ENCODE measurements around the gene FNBP1. TPM values are rescaled to one million over a fixed set of nuclear protein-coding genes. Genes with fewer than 3 reads are reported as not detected.

The FNBP1 gene
- polyA plus RNA-seq (ENCODE audit: insufficient read length): 19.1 TPM

- no peak for DNase-seq (ENCODE audit: low read depth)
Measured at GRCh38 chr9:130042885-130043653, at the start of gene FNBP1. FNBP1 (minus strand) TSS chr9:130043189; CDS start chr9:130042975, 214 bp downstream.

DNA sequence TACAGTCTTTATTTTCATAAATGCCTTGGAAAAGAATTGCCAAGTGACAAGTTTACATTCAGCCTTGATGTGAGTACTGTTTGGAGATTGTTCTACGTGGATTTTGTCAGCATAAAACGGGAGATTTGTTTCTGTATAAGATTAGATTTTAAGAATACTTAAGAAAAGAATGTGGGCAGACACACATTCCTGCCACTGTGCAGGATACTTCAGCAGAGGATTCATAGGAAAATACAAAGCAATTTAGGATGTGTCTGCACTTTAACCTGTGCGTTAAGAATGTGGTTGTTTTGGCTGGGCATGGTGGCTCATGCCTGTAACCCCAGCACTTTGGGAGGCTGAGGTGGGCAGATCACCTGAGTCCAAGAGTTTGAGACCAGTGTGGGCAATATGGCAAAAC is 47.9 kb upstream of the FNBP1 start:
- no peak for DNase-seq (ENCODE audit: low read depth)

DNA sequence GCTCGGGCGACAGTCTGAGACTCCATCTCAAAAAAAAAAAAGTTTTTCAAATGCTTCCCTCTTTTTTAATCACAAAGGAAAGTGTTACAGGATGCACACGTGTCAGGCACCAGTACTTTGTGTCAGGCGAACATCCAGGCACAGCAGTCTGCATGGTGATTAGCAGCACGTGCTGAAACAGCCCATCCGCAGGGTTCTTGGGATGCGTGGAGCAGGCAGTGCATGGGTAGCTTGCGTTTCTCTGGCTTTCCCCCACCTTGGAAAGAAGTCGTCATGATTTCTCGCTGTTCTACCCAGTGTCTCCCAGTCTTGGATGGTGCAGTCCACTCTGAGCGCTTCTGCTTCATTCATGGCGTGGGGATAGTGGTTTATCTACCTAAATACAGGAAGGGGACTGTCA is 46.2 kb upstream of the FNBP1 start:
- DNase-seq (ENCODE audit: low read depth): no peak

DNA sequence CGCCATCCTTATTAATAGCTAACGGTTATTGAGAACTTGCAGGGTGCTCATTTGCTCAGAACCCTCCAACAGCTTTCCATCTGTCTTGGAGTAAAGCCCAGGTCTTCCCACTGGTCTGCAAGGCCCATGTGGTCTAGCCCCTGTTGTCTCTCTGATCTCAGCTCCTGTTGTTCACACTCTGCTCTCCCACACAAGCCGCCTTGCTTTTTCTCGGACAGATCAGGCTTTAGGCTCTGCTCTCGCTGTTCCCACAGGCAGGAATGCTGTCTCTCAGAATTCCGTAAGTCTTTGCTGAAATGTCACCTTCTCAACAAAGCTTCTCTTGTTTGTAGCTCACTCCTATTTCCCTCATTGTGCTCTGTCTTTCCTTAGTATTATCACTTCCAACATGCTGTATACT is 45.1 kb upstream of the FNBP1 start:
- no peak for DNase-seq (ENCODE audit: low read depth)

- no peak for DNase-seq (ENCODE audit: low read depth)
Measured at GRCh38 chr9:130084337-130084736, 41.3 kb upstream of the FNBP1 start.

GRCh38 chr9:130078547-130078946 is 35.6 kb upstream of the FNBP1 start:
- DNase-seq (ENCODE audit: low read depth): no peak

- no peak for DNase-seq (ENCODE audit: low read depth)
Measured at GRCh38 chr9:130073373-130073772, 30.4 kb upstream of the FNBP1 start.

GRCh38 chr9:130072515-130073235 is 29.7 kb upstream of the FNBP1 start:
- no peak for DNase-seq (ENCODE audit: low read depth)

GRCh38 chr9:130069048-130069447 is 26.1 kb upstream of the FNBP1 start:
- no peak for DNase-seq (ENCODE audit: low read depth)

DNA sequence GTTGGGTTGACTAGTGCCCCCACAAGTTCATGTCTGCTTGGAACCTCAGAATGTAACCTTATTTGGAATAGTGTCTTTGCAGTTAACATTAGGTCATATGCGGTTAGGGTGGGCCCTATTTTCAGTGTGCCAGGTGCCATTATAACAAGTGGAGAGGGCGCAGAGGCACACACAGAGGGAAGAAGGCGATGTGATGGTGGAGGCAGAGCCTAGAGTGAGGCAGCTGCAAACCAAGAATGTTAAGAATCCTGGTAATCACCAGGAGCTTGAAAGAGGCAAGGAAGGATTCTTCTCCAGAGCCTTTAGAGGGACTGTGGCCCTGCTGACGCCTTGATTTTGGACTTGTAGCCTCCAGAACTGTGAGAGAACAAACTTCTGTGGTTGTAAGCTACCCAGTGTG is 21.6 kb upstream of the FNBP1 start:
- no peak for DNase-seq (ENCODE audit: low read depth)

DNA sequence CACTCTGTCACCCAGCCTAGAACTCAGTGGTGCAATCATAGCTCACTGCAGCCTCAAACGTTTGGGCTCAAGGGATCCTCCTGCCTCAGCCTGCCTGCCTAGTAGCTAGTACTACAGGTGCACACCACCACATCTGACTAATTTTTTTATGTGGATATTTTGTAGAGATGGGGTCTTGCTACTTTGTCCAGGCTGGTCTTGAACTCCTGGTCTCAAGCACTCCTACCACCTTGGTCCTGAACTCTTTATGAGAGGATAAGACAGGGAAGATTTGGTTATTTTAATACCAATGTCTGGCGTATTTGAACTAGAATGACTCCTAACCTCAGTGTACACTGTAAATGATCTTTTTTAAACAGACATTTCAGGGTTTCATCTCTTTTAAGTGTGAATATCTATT is 19.8 kb upstream of the FNBP1 start:
- DNase-seq (ENCODE audit: low read depth): no peak

GRCh38 chr9:130060296-130060695 is 17.3 kb upstream of the FNBP1 start:
- DNase-seq (ENCODE audit: low read depth): no peak

- no peak for DNase-seq (ENCODE audit: low read depth)
Measured at GRCh38 chr9:130058887-130059286, 15.9 kb upstream of the FNBP1 start.

GRCh38 chr9:130058154-130058553 is 15.2 kb upstream of the FNBP1 start:
- no peak for DNase-seq (ENCODE audit: low read depth)

DNA sequence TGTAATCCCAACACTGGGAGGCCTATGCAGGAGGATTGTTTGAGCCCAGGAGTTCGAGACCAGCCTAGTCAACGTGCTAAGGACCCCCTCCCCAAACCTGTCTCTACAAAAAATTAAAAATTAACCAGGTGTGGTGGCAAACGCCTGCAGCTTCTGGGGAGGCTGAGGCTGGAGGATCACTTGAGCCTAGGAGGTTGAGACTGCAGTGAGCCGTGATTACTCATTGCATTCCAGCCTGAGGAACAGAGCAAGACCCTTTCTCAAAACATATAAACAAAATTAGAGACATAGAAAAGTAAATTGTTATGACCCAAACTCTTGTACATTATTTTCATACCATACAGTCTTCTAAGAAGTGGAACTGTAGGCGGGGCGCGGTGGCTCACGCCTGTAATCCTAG is 11.8 kb upstream of the FNBP1 start:
- DNase-seq (ENCODE audit: low read depth): no peak

GRCh38 chr9:130054325-130054786 is 11.4 kb upstream of the FNBP1 start:
- DNase-seq (ENCODE audit: low read depth): no peak

DNA sequence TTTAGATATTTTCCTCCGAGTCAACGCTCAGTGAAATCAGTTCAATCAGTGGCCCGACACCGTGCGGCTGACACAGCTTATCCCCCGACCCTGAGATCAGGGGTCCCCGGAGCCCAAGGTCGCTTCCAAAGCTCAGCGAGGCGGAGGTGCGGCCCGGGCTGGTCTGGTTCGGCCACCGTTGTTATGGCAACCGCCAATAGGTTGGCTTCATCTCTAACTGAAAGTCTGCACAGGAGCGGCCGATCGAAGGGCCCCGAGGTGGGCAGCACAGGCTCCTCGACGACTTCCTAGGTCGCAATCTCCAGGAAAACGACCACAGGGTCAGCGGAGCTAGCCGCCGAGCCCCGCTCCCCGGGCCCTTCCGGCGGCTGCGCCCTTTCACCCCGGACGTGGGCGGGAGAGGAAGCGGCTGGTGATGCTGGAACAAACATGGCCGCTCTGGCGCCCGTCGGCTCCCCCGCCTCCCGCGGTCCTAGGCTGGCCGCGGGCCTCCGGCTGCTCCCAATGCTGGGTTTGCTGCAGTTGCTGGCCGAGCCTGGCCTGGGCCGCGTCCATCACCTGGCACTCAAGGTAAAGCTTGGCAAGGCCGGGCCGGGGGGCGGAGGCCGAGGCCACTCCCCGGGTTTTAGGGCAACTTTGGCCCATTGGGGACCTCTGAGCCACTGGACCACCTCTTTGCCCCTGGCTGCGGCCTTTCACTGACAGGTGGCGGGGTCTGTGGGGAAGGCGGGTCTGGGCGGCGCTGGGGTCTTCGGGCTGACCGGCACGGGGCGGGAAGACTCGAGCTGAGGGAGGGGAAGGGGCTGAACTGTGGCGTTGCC is 10.7 kb upstream of the FNBP1 start, which contains the start of gene GPR107:
Gene GPR107, plus strand, starts transcription at position 403 of the 821 bp plus-strand sequence. Its CDS starts 27 bp downstream, at position 430.
- peak; percentile 29 for DNase-seq (ENCODE audit: low read depth)

DNA sequence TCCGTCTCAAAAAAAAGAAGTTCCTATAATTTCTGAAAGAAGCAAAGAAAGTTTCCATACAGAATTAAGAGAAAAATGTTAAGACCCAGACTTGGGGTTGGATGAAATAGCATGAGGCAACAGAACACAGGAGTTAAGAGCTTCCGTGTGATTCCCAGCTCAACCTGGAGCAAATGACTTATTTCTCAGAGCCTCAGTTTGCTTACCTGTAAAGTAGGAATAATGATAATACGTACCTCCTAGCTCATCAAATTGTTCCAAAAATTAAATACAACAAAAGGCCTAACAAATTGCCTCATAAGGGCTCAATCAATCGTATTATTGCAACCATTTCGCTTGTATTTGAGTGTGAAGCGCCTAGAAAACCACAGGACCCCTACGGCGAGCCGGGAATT is 10.1 kb upstream of the FNBP1 start:
- no peak for DNase-seq (ENCODE audit: low read depth)

DNA sequence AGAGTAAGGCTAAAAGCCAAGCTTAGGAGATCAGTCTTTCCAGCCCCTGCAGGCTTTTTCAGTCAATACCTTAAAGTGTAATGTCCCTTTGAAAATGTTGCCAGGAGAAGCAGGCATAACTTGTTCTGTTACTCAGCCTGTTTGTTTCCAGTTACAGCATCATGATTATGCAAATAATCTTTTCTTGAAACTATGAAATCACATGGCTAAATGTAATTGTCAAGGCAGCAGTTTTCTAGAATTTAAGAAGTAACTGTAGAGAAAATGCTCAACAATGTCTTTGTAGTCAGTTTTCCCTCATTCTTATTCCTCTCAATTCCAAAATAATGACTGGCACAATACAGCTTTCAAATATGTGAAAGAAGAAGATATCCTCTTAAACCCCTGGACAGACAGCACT is 8.9 kb upstream of the FNBP1 start:
- DNase-seq (ENCODE audit: low read depth): no peak

DNA sequence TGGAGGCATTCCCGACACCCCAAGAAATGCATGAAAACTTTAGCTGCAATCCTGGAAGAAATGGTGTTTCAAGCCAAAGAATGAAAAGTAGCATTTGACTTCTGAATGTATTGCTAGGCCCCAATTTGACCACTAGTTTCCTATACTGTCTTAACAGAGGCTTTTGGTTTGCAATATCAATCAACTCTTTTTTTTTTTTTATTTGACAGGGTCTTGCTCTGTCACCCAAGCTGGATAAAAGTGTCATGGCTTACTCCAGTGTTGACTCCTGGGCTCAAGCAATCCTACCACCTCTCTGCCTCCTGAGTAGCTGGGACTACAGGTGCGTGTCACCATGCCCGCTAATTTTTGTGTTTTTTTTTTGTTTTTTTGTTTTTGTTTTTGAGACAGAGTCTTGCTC is 7.5 kb upstream of the FNBP1 start:
- no peak for DNase-seq (ENCODE audit: low read depth)

DNA sequence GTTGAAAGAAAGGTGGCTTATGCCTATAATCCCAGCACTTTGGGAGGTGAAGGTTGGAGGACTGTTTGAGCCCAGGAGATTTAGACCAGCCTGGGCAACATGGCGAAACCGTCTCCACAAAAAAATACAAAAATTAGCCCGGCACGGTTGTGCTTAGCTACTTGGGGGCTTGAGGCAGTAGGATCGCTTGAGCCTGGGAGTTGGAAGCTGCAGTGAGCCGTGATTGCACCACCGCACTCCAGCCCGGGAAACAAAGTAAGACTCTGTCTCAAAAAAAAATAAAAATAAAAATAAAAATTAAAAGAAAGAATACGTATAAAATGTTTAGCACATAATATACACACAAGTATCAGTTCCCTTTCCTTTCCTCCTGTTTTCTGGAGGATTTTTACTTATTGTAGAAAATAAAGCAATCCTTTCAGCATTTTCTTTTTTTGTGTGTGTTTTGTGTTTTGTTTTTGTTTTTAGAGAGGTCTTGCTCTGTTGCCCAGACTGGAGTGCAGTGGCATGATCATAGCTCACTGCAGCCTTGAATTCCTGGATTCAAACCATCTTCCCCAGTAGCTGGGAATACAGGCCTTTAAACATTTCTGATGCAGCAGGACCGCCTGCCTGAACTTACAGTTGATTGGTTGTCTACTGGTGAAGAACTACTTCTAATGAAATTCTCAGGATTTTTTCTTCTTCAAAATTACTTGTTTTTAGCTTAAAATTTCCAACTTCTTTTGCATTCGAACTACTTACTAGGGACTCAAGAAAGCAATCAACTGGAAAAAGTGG is 6.6 kb upstream of the FNBP1 start:
- no peak for DNase-seq (ENCODE audit: low read depth)

Data from forelimb muscle (tissue), 1 donor.